Loucy (cell line): Measurements from ENCODE around the gene COG2.

Experiments
- H2AFZ ChIP-seq: fragments of 200-600 bp; sonication (generic); 2 replicates; pipeline ENCODE4 v1.6.0; 2016; ENCODE audit warnings: antibody characterized with exemption, mild to moderate bottlenecking, low read length, moderate library complexity
- H3F3A ChIP-seq: fragments of 200-600 bp; 2 replicates; pipeline ENCODE4 v1.6.0; 2016; ENCODE audit warnings: antibody characterized with exemption, low read depth, mild to moderate bottlenecking
- H3K27me3 ChIP-seq: fragments of 200-600 bp; sonication (generic); 2 replicates; pipeline ENCODE4 v1.6.1; 2014; ENCODE audit warnings: low read length, mild to moderate bottlenecking; ENCODE audit not compliant: insufficient read depth, poor library complexity, severe bottlenecking
- H3K36me3 ChIP-seq: fragments of 200-600 bp; sonication (generic); 2 replicates; pipeline ENCODE4 v1.6.1; 2016; ENCODE audit warnings: low read length; ENCODE audit not compliant: insufficient read depth
- H3K4me1 ChIP-seq: fragments of 200-600 bp; sonication (generic); 2 replicates; pipeline ENCODE4 v1.5.1; 2014; ENCODE audit warnings: low read length, mild to moderate bottlenecking; ENCODE audit not compliant: insufficient read depth, poor library complexity, severe bottlenecking
- H3K4me2 ChIP-seq: fragments of 200-600 bp; sonication (generic); 2 replicates; pipeline ENCODE4 v1.6.0; 2014; ENCODE audit warnings: antibody characterized with exemption, low read length, low read depth, mild to moderate bottlenecking; ENCODE audit not compliant: poor library complexity, severe bottlenecking
- H3K4me3 ChIP-seq: fragments of 200-600 bp; sonication (generic); 2 replicates; pipeline ENCODE4 v1.5.1; 2014; ENCODE audit warnings: low read length, mild to moderate bottlenecking, mixed read lengths; ENCODE audit not compliant: poor library complexity, severe bottlenecking
- H3K79me2 ChIP-seq: fragments of 200-600 bp; sonication (generic); 2 replicates; pipeline ENCODE4 v1.6.1; 2014; ENCODE audit warnings: low read length; ENCODE audit not compliant: insufficient read depth
- H3K9ac ChIP-seq: fragments of 200-600 bp; sonication (generic); 2 replicates; pipeline ENCODE4 v1.6.0; 2014; ENCODE audit warnings: mild to moderate bottlenecking, low read depth, low read length, moderate library complexity; ENCODE audit not compliant: poor library complexity, severe bottlenecking
- H3K9me2 ChIP-seq: fragments of 200-600 bp; sonication (generic); replicated peaks from 2 replicates; pipeline ENCODE4 v1.6.1; 2016; ENCODE audit warnings: low read depth, low read length, mixed read lengths
- H3K9me3 ChIP-seq: fragments of 200-600 bp; sonication (generic); 2 replicates; pipeline ENCODE4 v1.6.1; 2014; ENCODE audit warnings: mild to moderate bottlenecking, antibody characterized with exemption, low read length, low read depth; ENCODE audit not compliant: insufficient read depth
- H4K20me1 ChIP-seq: fragments of 200-600 bp; sonication (generic); 2 replicates; pipeline ENCODE4 v1.6.0; 2014; ENCODE audit warnings: antibody characterized with exemption, low read length, mild to moderate bottlenecking; ENCODE audit not compliant: insufficient read depth, poor library complexity, severe bottlenecking
- EZH2phosphoT487 ChIP-seq: fragments of 200-600 bp; IDR thresholded peaks from 2 replicates; pipeline ENCODE4 v1.6.1; 2018; ENCODE audit warnings: antibody characterized with exemption, mild to moderate bottlenecking, moderate library complexity, borderline replicate concordance
- TF ChIP-seq, protein P1 (sequence below): fragments of 200-600 bp; sonication (generic); conservative IDR thresholded peaks from 2 replicates; pipeline ENCODE4 v1.5.1; 2014; ENCODE audit warnings: mild to moderate bottlenecking, antibody characterized with exemption, low read length

COG2 gene

DNA sequence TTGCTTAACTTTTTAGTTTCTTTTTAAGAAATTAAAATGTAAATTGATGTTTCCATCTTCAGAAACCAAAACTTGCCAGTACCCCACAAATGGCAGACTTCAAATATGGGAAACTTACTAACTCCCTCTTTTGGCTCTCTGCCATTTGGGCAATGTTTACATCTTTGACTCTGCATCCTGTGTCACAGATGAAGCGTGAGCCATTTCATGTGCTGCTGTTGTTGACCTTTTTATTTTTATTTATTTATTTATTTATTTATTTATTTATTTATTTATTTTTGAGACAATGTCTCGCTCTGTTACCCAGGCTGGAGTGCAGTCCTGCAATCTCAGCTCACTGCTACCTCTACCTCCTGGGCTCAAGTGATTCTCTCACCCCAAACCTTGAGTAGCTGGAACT, 16.0 kb upstream of the COG2 start:
- H3K9ac ChIP-seq, result no peak overlapping the region
- no peaks in the 10 kb centered on the region for H3K27me3 ChIP-seq

DNA sequence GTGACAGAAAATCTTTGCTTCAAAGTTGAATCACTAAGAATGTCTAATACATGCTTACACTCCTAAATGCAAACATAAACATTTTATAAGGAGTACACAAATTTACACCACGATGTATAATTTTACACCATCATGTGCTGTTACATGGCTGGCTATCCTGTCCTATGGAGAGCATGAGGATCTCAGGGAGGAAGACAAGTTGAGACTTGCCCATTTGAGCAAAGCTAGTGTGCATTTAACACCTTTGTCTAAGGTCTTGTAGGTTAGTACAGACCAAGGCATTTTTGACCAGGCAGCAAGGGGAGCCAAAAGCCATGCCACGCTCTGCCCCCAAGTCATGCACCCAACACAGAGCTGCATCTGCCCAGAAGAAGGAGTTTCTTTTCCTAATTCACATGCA, 14.5 kb upstream of the COG2 start:
- no peaks in the 10 kb centered on the region for H3K9me2 ChIP-seq
- H2AFZ ChIP-seq, result no peak overlapping the region; the same call in 1 of the 2 replicates
- no peaks in the 10 kb centered on the region for H3K27me3 ChIP-seq
- H3K4me1 ChIP-seq, result no peaks in the 10 kb centered on the region
- no peaks in the 10 kb centered on the region for H3K9me3 ChIP-seq
- H3K36me3 ChIP-seq, result no peaks in the 10 kb centered on the region
- H3K9ac ChIP-seq, result no peak overlapping the region
- TF ChIP-seq EZH2phosphoT487, result no peak
- TF ChIP-seq, protein P1, sequence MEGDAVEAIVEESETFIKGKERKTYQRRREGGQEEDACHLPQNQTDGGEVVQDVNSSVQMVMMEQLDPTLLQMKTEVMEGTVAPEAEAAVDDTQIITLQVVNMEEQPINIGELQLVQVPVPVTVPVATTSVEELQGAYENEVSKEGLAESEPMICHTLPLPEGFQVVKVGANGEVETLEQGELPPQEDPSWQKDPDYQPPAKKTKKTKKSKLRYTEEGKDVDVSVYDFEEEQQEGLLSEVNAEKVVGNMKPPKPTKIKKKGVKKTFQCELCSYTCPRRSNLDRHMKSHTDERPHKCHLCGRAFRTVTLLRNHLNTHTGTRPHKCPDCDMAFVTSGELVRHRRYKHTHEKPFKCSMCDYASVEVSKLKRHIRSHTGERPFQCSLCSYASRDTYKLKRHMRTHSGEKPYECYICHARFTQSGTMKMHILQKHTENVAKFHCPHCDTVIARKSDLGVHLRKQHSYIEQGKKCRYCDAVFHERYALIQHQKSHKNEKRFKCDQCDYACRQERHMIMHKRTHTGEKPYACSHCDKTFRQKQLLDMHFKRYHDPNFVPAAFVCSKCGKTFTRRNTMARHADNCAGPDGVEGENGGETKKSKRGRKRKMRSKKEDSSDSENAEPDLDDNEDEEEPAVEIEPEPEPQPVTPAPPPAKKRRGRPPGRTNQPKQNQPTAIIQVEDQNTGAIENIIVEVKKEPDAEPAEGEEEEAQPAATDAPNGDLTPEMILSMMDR, result no peak
- no peaks in the 10 kb centered on the region for H3K79me2 ChIP-seq
- no peak overlapping the region for H3K4me3 ChIP-seq
- no peaks in the 10 kb centered on the region for H3F3A ChIP-seq
- H4K20me1 ChIP-seq, result no peaks in the 10 kb centered on the region
- no peak overlapping the region for H3K4me2 ChIP-seq

More for the DNA sequence above, 16.0 kb upstream of the COG2 start:
- Histone ChIP-seq H2AFZ (no peak overlapping the region), H3F3A (no peaks in the 10 kb centered on the region), H3K36me3 (no peaks in the 10 kb centered on the region), H3K4me1 (no peaks in the 10 kb centered on the region), H3K4me2 (no peak overlapping the region), H3K9me2 (no peaks in the 10 kb centered on the region), H3K9me3 (no peaks in the 10 kb centered on the region), H4K20me1 (no peaks in the 10 kb centered on the region), H3K4me3 (no peak overlapping the region), H3K79me2 (no peaks in the 10 kb centered on the region)
- TF ChIP-seq EZH2phosphoT487, result no peak
- TF ChIP-seq, protein P1, result no peak

DNA sequence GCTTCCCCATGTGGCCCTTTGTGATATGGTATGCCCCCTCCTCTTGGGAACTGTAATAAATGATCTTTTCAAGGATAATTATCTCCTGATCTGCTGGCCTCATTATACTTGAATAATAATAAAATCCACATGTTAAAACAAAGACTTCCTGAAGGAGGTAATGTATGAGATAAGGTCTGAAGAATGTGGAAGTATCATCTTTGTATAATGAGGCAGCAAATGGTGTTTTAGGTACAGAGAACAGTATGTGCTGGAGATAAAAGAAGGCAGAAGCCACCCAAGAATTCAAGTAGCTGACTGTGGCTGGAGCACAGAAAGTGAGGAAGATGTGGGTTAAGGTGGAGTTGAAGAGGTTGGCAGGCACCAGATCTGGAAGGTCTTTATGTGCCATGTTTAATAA, 12.8 kb upstream of the COG2 start:
- no peaks in the 10 kb centered on the region for H3K79me2 ChIP-seq
- H3K27me3 ChIP-seq, result no peaks in the 10 kb centered on the region
- no peaks in the 10 kb centered on the region for H3K9me2 ChIP-seq
- no peaks in the 10 kb centered on the region for H3K4me1 ChIP-seq
- H3K9ac ChIP-seq, result no peak overlapping the region
- H2AFZ ChIP-seq, result no peak overlapping the region
- H3K4me3 ChIP-seq, result no peak overlapping the region
- TF ChIP-seq, protein P1, result no peak
- TF ChIP-seq EZH2phosphoT487, result no peak
- H3K4me2 ChIP-seq, result no peak overlapping the region
- H3F3A ChIP-seq, result no peaks in the 10 kb centered on the region
- H4K20me1 ChIP-seq, result no peaks in the 10 kb centered on the region
- H3K9me3 ChIP-seq, result no peaks in the 10 kb centered on the region
- H3K36me3 ChIP-seq, result no peaks in the 10 kb centered on the region
